Upper lobe of left lung (tissue), 6 donors: Measurements from ENCODE around the gene SHE. TPM values are rescaled to one million over a fixed set of nuclear protein-coding genes. Genes with fewer than 3 reads are reported as not detected.

Source experiments
- ATAC-seq, 2 donors: fragments of 200-7000 bp; cut with Tn5 transposase; one replicate each; pipeline ENCODE4 v1.9.1; 2022; ENCODE audit warnings: mild to moderate bottlenecking in 2 of 2, moderate library complexity in 2 of 2; ENCODE audit not compliant: low FRiP score in 2 of 2
- DNase-seq, 2 donors: peaks; one replicate each; pipeline ENCODE4 v3.0.0-alpha.2; 2019 to 2020
- H3K27ac ChIP-seq, 4 donors: fragments of 200-600 bp; sonication (generic); one replicate each; pipeline ENCODE4 v1.5.1; 2016 to 2019
- H3K27me3 ChIP-seq, 4 donors: fragments of 200-600 bp; sonication (generic); one replicate each; pipeline ENCODE4 v1.5.1; 2017 to 2019
- H3K36me3 ChIP-seq, 4 donors: fragments of 200-600 bp; sonication (generic); one replicate each; pipeline ENCODE4 v1.5.1; 2016 to 2019
- H3K4me1 ChIP-seq, 4 donors: fragments of 200-600 bp; sonication (generic); one replicate each; pipeline ENCODE4 v1.5.1; 2018 to 2019
- H3K4me3 ChIP-seq, 4 donors: fragments of 200-600 bp; sonication (generic); one replicate each; pipeline ENCODE4 v1.5.1; 2017 to 2019; ENCODE audit warnings: mild to moderate bottlenecking in 2 of 4, moderate library complexity in 1 of 4
- H3K9me3 ChIP-seq, 4 donors: fragments of 200-600 bp; sonication (generic); one replicate each; pipeline ENCODE4 v1.5.1; 2018 to 2019
- CTCF ChIP-seq, 6 experiments: fragments of 450-650 bp in 4 of 6; fragments of 200-600 bp in 2 of 6; sonication (generic) in 2 of 6; IDR thresholded peaks; one replicate each; pipeline ENCODE4 v1.5.1; 2016 to 2019; ENCODE audit warnings: antibody characterized with exemption in 6 of 6
- EP300 ChIP-seq, 4 donors: sonication (generic); formaldehyde crosslinking; IDR thresholded peaks; one replicate each; pipeline ENCODE4 v1.5.1; 2017; ENCODE audit warnings: antibody characterized with exemption in 4 of 4, control low read depth in 2 of 4
- POLR2A ChIP-seq, 4 donors: fragments of 450-650 bp; IDR thresholded peaks; one replicate each; pipeline ENCODE4 v1.5.1; 2016 to 2017; ENCODE audit warnings: antibody characterized with exemption in 4 of 4, mild to moderate bottlenecking in 2 of 4
- POLR2AphosphoS5 ChIP-seq, 2 donors: sonication (generic); formaldehyde crosslinking; IDR thresholded peaks; one replicate each; pipeline ENCODE4 v1.5.1; 2017; ENCODE audit warnings: antibody characterized with exemption in 2 of 2
- WGBS, 2 donors: methylation state at CpG; one replicate each; pipeline ENCODE4 v1.1.5; 2017 to 2018; 5-methylcytosine and 5-hydroxymethylcytosine counted together
- total RNA-seq, 6 donors: library from RNA; depleted of rRNA in 4 of 6; stranded (reverse); fragments of >200 nt in 4 of 6; gene quantifications; one replicate each; pipeline versions ENCODE4 v1.1.0 to v1.2.1, GENCODE V29; 2016 to 2021
- donor health status: DM: no; HTN: no; CAD: no; lungs with moderate emphysema.
- donor health status: DM: no; HTN: yes; CAD: no; lungs with severe emphysema.

SHE gene
- total RNA-seq, 6 donors from 2014 or later, result 25.8 to 55.4 (median 29.5) TPM

GRCh38 chr1:154443274-154444013 is 58.8 kb downstream of the SHE start:
- H3K27ac ChIP-seq, result peak overlapping the region in 2 of 4 donors; percentile 18 to 76
- no peaks in the 10 kb centered on the region for H3K9me3 ChIP-seq
- 71 to 88% methylated on average over 8 of the region's 8 CpGs for WGBS, 2 donors
- ATAC-seq, result no peak
- no peak for DNase-seq
- H3K4me3 ChIP-seq, result no peak overlapping the region
- H3K36me3 ChIP-seq, result peaks cover 8 to 37% (median 22%) of the 10 kb centered on the region in 4 donors
- peaks cover 5 to 36% (median 25%) of the 10 kb centered on the region in 4 donors for H3K4me1 ChIP-seq
- H3K27me3 ChIP-seq, result no peaks in the 10 kb centered on the region
- TF ChIP-seq POLR2AphosphoS5 (IDR thresholded peaks at IDR 0.05), result no peak
- no peak for TF ChIP-seq EP300 (IDR thresholded peaks at IDR 0.05)
- no peak for TF ChIP-seq CTCF (IDR thresholded peaks at IDR 0.05)
- TF ChIP-seq POLR2A (IDR thresholded peaks at IDR 0.05), result no peak

GRCh38 chr1:154442006-154442740 is 60.0 kb downstream of the SHE start:
- ATAC-seq (peak; percentile 12 to 46), DNase-seq (peak in 1 of 2 donors; percentile 58)
- Histone ChIP-seq H3K4me3 (no peak overlapping the region), H3K27me3 (no peaks in the 10 kb centered on the region), H3K36me3 (peaks cover 3 to 37% (median 25%) of the 10 kb centered on the region in 4 donors), H3K9me3 (no peaks in the 10 kb centered on the region), H3K27ac (peak overlapping the region; percentile 37 to 76 (median 64)), H3K4me1 (peaks cover 5 to 39% (median 25%) of the 10 kb centered on the region in 4 donors)
- WGBS, 2 donors, result 73 to 74% methylated on average over 13 of the region's 13 CpGs
- TF ChIP-seq POLR2AphosphoS5 (IDR thresholded peaks at IDR 0.05) (no peak), POLR2A (IDR thresholded peaks at IDR 0.05) (no peak), CTCF (IDR thresholded peaks at IDR 0.05) (peak in 4 of 6 experiments; percentile 10 to 32 (median 20)), EP300 (IDR thresholded peaks at IDR 0.05) (peak in 1 of 4 donors; percentile 23)

GRCh38 chr1:154441241-154441888 is 60.8 kb downstream of the SHE start:
- H3K9me3 ChIP-seq, result no peaks in the 10 kb centered on the region
- TF ChIP-seq EP300 (IDR thresholded peaks at IDR 0.05), result no peak
- TF ChIP-seq CTCF (IDR thresholded peaks at IDR 0.05), result no peak
- no peak for TF ChIP-seq POLR2A (IDR thresholded peaks at IDR 0.05)
- TF ChIP-seq POLR2AphosphoS5 (IDR thresholded peaks at IDR 0.05), result no peak
- ATAC-seq (no peak), DNase-seq (no peak)
- 81 to 83% methylated on average over 8 of the region's 8 CpGs for WGBS, 2 donors
- peak overlapping the region; percentile 37 to 76 (median 64) for H3K27ac ChIP-seq
- H3K27me3 ChIP-seq, result no peaks in the 10 kb centered on the region
- peaks cover 3 to 43% (median 29%) of the 10 kb centered on the region in 4 donors for H3K36me3 ChIP-seq
- H3K4me1 ChIP-seq, result peaks cover 5 to 39% (median 25%) of the 10 kb centered on the region in 4 donors
- H3K4me3 ChIP-seq, result no peak overlapping the region

- peaks cover 5 to 42% (median 27%) of the 10 kb centered on the region in 4 donors for H3K4me1 ChIP-seq
- WGBS, 2 donors, result 72 to 74% methylated on average over 6 of the region's 6 CpGs
- H3K27me3 ChIP-seq, result no peaks in the 10 kb centered on the region
- ATAC-seq (peak in 1 of 2 donors; percentile 5), DNase-seq (no peak)
- H3K36me3 ChIP-seq, result peaks cover 3 to 50% (median 36%) of the 10 kb centered on the region in 4 donors
- H3K4me3 ChIP-seq, result no peak overlapping the region
- no peak for TF ChIP-seq CTCF (IDR thresholded peaks at IDR 0.05)
- no peak for TF ChIP-seq POLR2AphosphoS5 (IDR thresholded peaks at IDR 0.05)
- no peak for TF ChIP-seq POLR2A (IDR thresholded peaks at IDR 0.05)
- TF ChIP-seq EP300 (IDR thresholded peaks at IDR 0.05), result no peak
- H3K27ac ChIP-seq, result peak overlapping the region; percentile 69 to 81 (median 74)
- no peaks in the 10 kb centered on the region for H3K9me3 ChIP-seq
Measured at GRCh38 chr1:154440036-154440804, 62.0 kb downstream of the SHE start.
